Epidermal melanocyte (primary cell): ENCODE data around the gene FCRLA.
A peak's percentile ranks its signal among the peaks of the same experiment; 100 is the strongest.

Source experiments
- DNase-seq: peaks from one replicate; pipeline ENCODE4 v3.0.0; 2011; ENCODE audit warnings: low spot score; ENCODE audit not compliant: insufficient read length

FCRLA gene

DNA sequence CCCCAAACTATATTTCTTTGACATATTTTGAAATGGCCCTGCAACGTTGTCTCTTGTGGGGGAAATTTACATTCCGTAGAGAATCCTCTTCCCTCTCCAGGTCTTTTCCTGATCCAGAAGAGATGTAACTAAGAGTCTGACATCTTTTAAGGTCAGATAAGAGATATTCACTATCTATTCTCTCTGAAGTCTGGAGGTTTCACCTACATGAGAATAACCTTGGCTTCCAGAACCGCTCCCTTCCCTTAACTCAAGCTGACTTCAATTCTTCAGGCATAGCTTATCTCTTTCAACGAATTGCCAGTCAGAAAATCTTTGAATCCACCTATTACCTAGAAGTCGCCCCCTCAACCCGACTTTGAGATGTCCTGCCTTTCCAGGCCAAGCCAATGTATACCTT is 24.2 kb downstream of the FCRLA start:
- no peak for DNase-seq

DNA sequence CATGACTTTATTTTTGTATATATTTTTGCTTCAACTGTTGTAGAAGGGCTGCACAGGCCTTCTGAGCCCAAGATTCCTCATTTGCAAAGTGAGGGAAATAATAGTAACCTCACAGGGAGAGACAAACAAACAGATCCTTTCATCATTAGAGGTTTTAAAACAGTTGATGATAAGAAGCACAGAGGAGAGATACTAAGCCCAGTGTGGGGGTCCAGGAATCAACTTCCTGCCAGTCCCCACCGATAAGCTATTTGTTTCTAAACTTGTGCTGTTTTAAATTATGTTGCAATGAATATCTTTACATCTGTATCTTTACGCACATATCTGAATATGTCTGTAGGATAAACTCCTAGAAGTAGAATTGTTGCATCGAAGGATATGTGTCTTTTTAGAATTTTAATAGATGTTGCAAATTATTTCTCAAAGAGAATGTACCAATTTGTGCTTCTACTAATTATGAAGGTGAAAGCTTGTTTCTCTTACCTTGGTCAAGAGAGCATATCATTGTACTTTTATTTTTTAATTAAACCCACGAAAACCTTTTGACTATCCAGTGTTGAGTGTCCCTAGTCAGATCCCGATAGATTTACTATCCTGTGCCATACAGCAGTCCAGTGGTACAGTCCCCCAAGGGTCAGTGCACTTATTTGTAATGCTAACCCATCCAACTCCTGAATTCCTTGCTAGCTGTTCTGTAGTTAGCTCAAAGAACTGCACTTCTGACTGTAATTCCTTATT is 25.1 kb downstream of the FCRLA start:
- no peak for DNase-seq

DNA sequence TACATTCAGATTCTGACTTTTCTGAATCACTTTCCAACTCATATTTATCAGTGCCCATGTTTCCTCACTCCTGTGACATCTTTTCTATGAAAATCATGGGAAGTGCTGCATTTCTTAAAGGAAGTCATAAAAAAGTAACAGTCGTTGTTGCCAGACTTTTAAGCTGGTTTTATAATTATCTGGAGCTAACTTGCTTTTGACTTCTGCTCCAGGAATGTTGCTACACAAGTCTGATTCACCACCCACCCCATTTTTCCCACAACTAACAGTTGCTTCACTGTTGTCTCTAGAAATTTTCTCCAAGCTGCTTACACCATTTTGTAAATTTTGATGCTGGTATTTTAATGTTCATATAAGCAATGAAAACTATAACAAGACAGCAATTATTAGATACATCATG is 26.5 kb downstream of the FCRLA start:
- DNase-seq, result no peak

DNA sequence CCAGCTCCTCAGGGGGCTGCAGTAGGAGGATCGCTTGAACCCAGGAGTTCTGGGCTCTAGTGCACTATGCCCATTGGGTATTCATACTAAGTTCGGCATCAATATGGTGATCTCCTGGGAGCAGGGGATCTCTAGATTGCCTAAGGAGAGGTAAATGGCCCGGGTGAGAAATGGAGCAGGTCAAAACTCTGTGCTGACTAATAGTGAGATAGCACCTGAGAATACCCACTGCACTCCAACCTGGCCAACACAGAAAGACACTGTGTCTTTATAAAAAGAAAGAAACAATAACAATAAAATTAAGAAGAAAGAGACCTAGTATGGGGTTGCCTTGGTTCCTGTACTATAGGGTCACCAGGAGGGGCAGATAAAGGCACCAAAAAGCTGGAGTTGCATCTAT is 28.8 kb downstream of the FCRLA start:
- no peak for DNase-seq

DNA sequence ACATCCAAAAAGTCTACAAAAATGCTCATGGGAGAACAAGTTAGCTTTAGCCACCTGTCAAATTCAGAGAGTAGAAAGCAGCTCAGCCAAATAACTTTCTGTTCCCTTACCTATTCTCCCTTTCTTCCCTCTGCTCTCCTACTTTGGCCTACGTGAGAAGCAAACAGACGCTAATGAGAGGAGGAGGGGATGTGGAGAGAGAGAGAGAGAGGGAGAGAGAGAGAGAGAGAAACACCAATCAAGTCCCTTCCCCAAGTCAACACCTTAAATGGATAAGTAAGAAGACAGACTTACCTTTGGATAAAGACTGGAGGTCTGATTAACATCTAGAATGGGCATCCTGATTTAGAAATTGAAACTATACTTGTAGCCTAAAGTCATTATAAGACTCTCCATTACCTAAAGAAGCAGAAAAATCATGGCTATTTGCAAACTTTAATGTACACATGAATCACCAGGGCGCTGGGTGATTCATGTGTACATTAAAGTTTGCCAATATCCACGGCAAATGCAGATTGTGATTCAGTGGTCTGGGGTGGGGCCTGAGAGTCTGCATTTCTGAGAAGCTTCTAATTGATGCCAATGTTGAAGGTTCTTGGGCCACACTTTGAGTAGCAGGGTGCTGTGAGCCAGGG is 29.4 kb downstream of the FCRLA start:
- DNase-seq, result no peak

DNA sequence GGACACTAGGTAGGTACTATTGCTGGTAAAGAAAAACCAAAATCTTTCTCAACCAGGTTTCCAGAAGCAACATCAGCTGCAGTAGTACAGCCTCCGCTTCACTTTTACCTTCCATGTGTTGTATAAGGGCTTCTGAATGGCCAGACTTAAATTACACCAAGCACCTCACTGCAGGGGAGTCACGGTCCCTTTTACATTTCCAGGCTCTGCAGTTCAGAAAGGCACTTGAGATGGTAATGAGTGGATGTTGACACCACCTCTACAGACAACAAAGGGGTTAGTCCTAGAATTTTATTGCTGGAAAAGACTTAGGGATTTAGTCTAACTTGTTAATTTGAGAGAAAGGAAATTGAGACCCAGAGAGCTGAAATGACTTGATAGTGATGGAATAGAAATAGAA is 30.6 kb downstream of the FCRLA start:
- DNase-seq, result no peak

DNA sequence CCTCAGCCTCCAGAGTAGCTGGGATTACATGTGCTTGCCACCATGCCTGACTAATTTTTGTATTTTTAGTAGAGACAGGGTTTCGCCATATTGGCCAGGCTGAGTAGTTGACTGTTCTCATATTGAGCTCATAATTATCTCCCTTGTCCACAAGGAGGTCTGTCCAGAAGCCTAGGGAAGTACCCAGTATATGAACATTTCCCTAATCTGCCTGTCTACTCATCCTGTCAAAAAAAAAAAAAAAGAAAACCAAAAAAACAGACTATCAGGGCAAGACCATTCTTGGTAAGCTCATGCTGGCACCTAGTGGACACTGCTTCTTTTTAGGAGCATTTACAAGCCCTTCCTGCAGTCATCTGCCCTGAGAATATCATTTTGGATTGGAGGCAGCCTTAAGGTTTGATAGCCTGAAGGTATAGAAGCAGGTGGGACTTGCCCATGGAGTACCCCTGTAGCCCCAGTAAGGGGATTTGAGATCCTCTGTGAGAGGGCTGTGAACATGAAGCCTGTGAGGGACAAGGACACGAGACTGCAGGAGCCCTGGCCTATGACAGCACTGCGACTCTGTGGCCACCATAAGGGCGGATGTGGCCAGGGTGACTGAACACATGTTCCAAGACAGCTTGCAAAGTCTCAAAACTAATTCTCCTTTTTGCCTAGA is 31.7 kb downstream of the FCRLA start:
- DNase-seq, result peak; percentile 53

DNA sequence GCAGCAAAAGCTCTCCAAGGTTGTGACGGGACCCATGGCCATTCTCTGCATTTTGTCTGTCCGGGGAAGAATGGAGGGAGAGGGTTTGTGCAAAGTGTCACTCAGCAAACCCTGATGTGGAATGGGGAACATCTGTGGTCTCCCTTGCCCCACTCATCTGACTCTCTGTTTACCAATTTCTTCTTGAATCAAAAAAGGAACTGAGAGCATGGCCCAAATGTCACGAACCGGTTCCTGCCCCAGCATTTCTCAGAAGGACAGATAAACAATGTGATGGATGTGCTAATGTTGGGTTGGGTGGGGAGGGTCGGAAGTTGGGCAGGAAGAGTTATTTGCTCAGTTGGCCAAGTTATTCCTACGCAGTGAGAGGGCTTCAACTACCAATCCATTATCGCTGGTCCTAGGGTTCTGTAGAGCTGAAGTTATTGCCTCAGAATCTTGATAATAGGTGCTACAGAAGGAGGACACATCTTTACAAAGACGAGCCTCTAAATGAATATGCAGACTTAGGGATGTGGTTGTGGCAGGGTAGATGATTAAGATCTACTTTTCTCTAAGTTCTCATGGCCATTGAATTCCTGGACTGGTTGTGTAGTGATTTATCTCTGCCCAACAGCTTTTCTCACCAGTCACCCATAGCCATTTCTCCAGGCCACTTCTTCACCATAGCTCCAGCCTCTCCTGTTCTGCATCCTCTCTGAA is 33.0 kb downstream of the FCRLA start:
- no peak for DNase-seq

DNA sequence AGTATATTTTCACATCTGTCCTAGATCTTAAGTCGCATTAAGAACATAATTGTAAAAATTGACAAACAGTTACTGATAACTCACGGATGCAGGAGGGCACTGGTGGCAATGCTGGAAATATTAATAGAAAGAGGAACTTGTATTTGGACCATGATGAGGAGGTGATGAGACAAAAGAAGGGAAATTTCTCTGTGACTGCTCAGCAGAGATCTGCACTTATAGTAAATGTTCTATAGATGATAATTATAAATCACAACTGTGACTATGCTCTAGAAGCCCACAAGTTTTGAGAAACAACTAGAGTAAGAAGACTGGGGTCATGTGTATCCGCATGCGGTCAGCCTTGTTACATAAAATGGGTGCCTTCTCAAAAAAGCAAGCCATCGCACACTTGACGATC is 33.9 kb downstream of the FCRLA start:
- no peak for DNase-seq

DNA sequence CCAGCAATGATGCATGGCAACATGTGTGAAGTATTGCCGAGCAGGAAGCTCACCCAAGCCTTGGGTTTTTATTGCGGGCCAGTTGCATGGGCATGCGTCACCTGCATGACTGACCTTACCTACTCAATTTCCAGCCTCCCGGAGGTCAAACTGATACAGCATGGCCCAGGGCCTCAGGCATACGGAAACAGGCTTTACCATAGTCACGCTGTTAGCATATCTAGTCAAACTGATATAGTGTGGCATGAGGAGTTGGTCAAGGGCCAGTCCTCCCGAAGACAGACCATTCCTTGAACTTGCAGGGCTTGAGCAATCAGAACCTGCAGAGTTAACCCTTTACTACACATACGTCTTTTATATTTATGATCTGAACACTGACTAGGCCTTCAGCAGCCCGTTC is 36.2 kb downstream of the FCRLA start:
- DNase-seq, result no peak

DNA sequence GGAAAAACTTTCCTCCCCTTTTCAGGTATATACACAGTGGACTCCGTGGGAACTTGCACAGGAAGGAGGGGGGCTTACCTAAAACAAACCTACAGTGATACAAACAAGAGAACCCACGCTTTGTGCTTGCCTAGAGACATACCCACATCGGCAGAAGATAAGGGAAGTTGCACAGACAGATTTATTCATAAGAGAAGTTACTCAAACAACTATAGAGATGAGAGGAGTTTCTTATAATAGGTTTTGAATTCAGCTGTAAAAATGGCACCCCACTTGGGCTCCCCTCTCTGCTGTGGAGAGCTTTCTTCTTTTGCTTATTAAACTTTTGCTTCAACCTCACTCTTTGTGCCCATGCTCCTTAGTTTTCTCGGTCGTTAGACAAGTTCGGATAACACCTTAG is 40.8 kb downstream of the FCRLA start:
- no peak for DNase-seq

DNA sequence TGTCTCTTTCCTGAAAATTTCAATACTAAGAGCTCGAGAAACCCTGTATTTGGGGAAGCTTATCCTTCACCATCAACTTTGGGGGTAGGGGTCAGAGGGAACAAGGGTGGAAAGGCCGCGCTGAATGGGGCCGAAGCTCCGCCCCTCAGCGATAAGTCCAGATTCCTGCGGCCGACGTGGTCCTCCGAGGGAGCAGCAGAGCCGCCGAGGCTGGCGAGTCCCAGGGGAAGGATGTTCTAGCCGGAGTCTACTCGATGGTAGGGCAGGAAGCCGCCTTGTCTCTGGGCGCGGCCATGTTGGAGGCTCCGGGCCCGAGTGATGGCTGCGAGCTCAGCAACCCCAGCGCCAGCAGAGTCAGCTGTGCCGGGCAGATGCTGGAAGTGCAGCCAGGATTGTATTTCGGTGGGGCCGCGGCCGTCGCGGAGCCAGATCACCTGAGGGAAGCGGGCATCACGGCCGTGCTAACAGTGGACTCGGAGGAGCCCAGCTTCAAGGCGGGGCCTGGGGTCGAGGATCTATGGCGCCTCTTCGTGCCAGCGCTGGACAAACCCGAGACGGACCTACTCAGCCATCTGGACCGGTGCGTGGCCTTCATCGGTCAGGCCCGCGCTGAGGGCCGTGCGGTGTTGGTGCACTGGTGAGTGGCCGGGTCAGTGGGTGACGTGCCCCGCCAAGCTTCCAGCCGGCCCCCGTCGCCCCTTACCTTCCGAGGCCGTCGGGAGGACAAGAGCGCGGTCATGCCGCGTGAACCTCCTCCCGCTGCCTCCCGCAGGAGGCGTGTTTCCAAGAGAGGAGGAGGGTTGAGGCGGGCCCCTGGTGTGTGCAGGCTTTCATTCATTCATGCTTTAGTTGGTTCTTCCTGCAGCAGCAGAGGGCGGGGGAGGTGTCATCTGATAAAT is 42.7 kb downstream of the FCRLA start, which contains the start of gene DUSP12:
Gene DUSP12, plus strand, starts transcription at position 278 of the 899 bp plus-strand sequence. Its CDS starts 16 bp downstream, at position 294.
- peak; percentile 74 for DNase-seq

DNA sequence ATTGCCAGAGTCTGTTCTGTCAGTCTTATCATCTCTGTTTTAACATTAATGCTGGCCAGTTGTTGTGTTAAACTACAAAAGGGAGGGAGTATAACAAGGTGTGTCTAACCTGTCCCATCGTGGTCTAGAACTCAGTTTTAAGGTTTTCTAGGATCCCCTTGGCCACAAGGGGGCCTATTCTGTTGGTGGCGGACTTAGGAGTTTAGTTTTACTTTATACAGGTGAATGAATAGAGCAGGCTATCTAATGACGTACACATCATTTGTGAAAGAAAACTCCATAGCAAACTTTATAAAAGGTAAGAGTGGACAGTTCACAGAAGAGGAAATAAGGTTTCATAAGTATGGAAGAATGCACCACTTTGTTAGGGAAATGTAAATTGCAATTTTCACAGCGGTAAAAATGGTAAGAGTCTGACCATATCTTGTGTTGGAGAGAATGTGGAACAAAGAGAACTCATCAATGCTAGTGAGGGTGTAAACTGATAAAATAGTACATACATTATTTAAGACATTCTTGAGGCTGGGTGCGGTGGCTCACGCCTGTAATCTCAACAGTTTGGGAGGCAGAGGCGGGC is 56.6 kb downstream of the FCRLA start:
- DNase-seq, result no peak
